ENCODE data around the gene SETDB2.

Gene SETDB2

DNA sequence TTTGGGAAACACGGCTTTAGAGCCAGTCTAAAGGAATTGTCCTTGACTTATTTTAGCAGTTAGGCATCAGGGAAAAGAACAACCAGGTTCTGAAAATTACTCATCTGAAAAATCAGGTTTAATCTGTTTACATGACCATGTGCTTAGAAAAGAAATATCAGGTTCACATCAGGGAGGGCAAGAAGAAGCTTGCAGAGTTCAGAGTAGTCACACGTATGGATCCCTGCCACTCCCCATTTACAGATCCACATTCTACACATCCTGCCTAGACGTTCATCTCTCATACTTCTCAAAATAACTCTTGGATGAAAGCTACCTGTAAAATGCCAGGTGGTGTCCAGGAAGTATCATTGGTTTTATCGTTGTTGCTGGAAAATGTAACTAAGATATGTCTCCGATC is 37.7 kb downstream of the SETDB2 start:
- DNase-seq = no peak

DNA sequence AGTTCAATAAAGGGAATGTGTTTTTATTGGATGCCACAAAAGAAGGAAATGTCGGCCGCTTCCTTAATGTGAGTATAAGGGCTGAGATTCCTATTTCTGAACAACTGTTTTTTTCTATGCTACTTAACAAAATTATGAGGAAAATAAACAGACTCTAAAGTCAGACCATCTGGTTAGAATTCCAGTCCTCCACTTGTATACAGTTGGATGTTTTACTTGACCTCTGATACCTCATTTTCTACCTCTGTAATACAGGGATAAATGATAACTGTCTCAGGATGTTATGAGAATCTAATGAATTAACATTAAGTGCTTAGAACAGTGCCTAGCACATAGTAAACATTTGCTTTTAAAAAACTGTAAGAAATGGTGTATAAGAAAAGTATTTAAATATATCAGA is 44.5 kb downstream of the SETDB2 start:
- no peak for DNase-seq

DNA sequence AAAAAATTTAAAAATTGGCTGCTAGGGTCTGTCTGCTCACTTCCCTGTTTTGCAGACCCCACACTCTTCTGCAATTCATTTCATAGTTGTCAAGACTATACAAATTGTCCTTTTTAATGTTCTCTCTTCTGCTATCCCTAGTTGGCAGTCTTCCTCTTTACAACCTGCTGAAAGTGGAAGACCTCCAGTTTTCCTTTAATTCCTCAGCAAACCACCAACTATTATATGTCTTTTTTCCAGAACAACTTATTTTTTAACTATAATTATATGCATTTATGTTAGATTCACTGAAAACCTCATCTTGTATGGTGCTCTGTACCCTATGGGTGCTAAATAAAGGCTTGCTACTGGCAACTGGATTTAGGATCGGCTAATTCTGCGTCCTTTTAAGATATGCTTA is 50.6 kb downstream of the SETDB2 start:
- DNase-seq = no peak

DNA sequence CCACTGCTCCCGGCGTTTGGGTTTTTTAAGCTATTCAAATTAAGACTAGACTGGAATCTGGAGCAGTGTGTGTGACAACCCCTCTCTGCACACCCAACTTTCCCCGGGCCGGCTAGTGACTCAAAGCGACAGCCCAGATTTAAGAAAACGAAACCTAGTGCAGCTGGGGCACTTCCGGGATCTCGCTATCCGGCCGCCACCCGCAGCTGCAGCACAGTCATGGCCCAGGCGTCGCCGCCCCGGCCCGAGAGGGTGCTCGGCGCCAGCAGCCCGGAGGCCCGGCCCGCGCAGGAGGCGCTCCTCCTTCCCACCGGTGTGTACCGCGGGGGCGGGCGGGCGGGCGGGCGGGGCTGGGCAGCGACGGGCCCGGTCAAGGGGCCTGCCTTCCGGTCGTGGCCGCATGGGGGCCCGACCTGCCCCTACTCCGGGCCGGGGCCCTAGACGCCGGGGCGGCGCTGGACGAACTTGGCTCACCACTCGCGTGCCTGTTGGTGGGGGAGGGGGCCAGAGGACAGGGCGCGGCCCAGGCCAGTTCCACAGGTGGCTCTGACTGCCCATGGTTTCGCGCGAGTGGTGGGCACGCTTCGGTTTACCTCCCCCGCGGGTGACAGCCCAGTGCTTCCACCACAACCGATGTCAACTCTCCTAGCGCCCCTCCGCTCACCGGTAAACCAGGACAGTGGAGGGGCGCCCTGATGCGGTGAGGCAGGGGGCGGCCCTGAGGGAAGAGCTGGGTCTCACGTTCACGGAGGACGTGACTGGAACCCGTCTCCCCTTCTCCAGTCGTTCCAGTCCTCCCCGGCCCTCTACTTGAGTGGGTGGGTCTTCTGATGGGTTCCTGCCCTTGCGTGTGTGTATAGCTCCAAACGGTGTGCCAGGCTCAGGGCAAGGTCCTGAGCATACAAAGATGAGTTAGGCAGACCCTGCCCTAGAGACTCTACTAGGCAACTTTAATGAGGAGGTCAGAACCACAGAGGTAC is 52.0 kb downstream of the SETDB2 start, which contains the start of gene PHF11:
PHF11 (plus strand) TSS at position 171 of the 980 bp plus-strand sequence; CDS start at position 220, 49 bp downstream.
- DNase-seq = peak; percentile 86

DNA sequence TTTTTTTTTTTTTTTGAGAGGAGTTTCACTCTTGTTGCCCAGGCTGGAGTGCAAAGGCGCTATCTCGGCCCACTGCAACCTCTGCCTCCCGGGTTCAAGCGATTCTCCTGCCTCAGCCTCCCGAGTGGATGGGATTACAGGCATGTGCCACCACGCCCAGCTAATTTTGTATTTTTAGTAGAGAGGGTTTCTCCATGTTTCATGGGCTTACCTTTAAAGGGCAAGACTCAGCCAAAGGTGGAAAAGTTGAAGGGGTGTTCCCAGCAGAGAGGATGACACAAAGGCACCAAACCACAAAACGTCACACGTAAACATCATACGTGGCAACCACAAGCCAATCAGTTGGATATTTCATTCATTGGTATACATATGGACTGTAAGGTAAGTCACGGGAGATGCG is 52.8 kb downstream of the SETDB2 start:
- DNase-seq = peak; percentile 75

DNA sequence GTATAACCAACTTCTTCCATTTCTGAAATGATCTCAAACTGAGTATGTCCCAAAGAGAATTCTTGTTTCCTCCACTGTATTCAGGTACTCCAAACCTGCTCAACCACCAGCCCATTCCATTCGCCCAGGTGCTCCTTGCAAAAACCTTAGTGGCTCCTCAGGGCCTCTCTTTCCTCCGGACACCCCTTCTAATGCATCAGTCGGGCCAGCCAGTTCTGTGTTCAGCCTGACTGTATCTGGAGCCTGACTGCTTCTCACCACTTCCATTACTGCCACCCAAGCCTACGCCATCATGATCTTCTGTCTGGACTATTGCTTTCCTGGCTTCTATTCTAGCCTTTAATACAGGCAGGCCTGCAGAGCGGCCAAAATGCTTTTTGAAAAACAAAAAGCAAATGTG is 53.2 kb downstream of the SETDB2 start:
- no peak for DNase-seq

DNA sequence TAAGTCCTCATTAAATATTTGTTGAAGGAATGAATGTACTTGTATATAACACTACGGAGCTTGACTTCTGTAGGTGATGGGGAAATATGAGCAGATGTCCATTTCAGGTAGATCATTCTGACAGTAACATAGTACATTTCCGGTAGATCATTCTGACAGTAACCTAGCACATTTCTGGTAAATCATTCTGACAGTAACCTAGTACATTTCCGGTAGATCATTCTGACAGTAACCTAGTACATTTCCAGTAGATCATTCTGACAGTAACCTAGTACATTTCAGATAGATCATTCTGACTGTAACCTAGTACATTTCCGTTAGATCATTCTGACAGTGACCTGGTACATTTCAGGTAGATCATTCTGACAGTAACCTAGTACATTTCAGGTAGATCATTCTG is 54.1 kb downstream of the SETDB2 start:
- peak; percentile 22 for DNase-seq

DNA sequence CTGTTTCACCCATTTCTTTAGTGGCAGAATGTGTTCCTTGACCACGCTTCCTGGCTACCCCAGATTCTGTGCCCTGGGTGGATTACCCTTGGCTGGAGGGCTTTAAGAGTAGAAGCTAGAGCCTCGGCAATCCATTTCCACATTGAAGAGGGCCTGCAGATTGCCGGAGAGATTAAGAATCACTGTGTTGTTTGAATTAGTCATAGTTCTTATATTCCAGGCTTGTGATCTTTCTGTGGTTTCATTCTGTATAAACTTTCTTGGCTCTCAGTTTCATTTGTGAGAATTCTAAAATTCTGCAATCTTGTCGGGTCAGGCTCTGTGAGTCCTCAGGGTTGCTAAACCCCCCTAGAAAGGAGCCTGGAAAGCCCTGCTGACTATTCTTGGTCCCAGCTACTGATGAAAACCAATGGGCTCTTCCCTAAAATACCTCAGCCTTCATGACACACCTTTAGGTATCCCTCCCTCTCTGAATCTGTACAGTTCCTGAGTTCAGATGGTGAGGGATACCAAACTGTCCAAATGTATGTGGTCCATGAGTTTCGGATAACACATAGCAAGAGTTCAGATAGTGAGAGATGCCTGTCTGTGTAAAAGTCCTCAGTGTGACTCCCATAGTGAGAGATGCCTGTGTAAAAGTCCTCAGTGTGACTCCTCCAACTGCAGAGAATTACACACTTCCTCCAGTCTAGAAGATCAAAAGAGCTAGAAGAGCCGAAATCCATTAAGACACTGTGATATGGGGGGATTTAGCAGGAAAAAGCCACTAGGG is 56.0 kb downstream of the SETDB2 start:
- DNase-seq = no peak

DNA sequence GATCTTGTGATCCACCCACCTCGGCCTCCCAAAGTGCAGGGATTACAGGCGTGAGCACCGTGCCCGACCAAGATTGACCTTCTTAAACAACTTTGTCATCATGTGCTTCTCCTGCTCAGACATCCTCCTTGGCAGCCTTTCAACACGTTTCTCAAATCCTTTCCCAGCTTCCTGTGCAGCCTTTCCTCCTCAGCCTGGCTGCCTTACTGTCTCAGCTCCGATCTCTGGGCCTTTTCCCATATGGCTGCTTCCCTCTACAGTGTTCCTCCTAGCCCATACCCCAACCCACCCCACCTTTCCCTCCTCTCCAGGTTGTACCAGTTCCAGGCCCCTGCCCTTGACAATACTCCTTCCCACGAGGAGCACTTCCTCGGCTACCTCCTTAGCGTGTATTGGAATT is 58.9 kb downstream of the SETDB2 start:
- no peak for DNase-seq

DNA sequence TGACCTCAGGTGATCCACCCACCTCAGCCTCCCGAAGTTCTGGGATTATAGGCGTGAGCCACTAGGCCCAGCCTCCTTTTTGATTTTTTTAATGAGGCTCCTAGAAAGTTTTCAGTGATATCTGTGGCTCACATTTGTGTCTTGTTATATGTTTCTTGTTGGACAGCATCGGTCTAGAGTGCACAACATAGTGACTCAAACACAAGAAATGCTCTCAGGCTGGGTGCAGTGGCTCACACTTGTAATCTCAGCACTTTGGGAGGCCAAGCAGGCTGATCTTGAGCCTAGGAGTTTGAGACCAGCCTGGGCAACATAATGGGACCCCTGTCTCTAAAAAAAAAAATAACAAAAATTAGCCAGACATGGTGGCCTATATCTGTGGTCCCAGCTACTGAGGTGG is 59.9 kb downstream of the SETDB2 start:
- DNase-seq = no peak

DNA sequence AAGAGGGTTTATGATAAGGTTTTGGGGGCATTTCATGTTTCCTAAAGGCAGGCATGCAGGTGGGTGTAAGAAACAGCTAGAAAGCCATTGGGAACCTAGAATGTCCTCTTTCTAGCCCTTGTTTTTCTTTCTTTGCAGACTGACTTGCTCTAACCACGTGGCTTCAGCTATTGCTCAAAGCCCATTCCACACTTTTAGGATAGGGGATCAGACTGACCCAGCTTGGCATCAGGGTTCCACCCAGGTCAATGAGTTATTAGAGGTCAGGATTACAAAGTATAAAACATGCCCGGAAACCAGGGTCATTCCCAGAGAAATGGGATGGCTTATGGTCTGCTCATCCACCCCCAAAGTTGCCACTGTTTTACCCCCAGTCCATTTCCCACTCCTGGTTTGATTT is 68.5 kb downstream of the SETDB2 start:
- DNase-seq = no peak

DNA sequence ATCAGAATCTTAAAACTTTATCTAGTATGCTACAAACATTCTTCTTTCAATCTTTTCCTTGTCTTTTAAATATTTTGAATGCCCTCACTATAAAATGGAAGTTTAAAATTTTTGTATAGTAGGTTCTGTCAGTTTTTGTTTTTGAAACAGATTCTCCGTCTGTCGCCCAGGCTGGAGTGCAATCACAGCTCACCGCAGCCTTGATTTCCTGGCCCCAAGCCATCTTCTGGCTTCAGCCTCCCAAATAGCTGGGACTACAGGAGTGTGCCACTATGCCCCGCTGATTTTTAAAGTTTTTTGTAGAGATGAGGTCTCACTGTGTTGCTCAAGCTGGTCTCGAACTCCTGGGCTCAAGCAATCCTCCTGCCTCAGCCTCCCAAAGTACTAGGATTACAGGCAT is 72.4 kb downstream of the SETDB2 start:
- DNase-seq = no peak

DNA sequence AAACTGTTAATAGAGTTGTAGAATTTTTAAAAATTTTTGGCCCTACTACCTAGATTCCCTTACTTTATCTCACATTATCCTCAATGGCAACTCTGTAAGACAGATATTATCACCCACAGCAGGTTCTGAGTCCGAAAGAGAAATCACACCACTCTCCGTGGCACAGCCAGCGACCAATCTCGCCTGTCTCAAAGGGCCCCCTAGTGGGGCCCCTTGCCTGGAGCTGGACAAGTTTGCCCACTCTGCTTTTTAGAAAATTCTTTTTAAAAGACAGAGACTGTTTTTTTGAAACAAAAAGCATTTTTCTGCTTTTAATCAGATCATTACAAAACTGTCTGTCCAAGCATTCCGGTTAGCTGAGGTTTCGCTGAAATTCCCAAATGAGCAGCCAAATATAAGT is 73.4 kb downstream of the SETDB2 start:
- no peak for DNase-seq

DNA sequence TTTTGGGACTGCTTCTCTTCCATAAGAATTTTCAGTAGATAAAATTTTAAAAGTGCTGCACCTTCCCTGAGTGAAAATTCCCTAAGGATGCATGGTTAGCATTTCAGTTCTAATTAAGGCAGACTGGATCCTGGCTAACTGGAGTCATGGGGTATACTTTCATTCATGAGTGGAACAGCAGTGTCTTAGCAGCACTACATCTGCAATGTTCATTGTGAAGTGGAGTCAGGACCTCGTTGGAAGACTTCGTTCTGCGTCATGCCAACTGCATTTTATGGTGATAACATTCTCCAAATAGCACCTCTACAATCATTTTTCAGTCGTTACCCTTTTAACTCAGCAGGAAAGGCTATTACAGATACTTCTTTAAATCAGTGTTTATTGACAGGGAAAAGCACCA is 77.2 kb downstream of the SETDB2 start:
- DNase-seq = no peak

DNA sequence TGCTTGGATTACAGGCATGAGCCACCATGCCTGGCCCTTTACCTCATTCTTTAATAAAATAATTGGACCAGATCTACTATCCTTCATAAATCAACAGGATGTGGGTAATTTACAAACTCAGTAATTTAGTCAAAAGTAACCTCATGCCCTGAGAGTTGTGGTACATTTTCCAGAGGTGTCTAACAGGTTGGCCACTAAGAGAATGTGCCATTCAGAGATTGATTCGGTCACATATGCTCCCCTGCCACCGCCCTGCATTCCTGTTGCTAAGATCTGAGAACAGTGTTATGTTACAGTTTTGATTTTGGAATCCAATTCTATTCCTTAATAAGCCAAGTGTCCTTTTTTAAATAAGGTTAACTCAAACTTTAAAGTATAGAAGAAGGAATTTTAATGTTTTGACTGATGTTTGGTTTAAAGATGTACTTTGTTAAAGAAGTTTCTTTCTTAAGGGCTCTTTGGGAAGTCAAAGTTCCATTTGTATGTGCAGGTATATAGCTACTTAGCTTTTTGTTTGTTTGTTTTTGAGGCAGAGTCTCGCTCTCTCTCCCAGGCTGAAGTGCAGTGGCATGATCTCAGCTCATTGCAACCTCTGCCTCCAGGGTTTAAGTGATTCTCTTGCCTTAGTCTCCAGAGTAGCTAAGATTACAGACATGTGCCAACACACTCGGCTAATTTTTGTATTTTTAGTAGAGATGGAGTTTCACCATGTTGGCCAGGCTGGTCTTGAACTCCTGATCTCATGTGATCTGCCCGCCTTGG is 80.8 kb downstream of the SETDB2 start:
- DNase-seq = no peak

DNA sequence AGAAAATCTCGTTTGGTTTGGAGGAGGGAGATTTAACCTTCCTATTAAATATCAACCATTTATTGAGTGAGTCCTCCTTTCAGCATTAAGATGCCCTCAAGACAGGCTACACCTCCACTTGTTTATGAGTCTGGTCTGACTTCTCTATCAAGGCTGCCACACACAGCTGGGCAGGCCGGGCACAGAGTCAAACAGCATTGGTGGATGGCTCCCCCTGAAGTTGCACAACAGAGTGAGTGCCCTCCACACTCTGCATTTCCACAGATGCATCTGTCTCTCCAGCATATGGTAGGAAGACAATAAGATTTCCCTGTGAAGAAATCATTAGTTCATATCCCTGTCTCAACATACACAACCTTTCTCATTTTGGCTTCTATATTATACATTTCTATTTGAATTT is 83.0 kb downstream of the SETDB2 start:
- DNase-seq = no peak

DNA sequence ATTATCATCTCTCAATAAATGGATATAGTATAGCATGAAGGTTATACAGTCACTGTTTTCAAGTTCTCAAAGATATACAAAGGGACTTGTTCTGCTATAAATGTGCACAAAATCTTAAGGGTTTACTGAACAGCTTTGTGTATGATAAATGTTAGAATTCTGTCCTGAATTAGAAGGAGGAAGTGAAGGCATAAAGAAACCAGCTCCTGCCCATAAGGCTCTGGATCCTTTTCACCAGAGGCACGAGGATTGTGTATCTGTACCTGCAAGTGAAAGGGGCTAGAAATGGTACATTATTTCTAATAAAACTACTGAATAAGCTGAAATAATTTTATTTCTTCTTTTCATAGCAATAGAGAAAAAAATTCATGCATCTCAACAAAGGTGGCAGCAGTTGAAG is 84.1 kb downstream of the SETDB2 start:
- no peak for DNase-seq

DNA sequence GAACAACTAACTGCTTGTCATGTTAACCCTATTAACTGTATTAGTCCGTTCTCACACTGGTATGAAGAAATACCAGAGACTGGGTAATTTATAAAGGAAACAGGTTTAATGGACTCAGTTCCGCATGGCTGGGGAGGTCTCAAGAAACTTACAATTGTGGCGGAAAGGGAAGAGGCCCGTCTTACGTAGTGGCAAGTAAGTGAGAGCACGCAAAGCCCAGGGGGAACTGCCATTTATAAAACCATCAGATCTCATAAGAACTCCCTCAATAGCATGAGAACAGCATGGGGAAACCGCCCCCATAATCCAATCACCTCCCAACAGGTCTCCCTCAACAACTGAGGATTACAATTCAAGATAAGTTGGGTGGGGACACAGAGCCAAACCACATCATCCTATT is 86.4 kb downstream of the SETDB2 start:
- no peak for DNase-seq

DNA sequence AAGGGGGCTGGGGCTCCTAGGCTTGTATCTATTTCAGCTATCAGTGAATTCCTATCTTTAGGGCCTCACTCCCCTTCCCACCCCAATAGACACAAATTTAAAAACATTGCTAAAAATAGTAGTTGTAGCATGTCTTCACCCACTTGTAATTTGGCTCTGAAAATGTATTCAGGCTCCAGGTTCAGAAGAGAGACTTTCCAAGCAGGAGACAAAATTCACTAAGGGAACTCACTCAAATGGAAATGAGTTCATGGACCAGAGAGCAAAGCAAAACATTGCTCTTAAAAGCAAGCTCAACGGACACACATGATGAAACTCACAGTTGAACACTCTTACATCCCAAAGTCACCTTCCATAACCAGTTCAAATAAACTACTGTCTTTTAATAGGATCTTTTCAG is 88.5 kb downstream of the SETDB2 start:
- DNase-seq = no peak

DNA sequence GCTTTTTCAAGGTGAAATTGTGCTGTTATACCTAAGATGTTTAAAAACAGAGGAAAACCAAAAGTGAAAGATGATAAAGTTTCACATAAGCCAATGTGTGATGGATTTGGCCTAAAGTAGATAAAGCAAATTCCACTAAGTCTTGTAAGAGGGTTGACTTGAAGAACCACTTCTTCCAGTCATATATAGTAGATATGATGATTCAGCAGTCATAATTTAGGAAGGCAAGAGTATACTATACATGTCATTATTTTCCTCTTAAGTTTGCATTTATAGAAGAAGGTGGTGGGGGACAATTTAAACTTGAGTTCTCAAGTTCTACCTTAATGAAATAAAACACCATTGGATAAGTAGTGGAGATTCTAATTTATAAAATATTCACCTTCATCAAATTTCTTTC is 88.9 kb downstream of the SETDB2 start:
- DNase-seq = no peak

DNA sequence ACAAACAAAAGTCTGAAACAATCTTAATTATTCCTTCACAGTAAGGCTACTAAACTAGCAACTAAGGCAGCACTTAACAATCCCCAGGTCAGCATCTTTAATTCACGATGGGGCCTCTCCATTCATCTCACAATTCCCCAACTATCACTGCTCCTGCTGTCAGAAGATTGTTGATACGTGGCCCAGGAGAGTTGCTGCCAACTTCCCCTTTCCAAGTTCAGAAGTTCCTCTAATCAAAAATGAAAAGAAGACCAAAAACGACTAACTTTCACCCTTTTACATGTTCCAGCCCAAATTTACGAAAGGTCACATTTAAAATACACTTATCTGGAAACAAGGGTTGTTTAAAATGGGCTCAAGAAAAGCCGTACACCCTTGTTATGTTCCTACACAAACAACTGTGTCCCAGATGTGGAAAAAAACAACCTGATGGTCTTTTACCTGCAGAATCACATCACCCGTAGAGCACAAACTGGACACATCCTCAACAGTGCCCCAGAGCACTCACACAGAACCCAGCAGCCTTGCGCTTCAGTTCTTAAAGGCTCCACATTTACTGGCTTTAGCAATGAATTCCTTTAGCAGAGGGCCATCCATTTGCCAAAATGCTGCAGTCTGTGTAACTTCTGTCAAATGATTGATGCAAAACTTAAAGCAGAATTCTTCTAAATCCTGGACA is 89.7 kb downstream of the SETDB2 start:
- no peak for DNase-seq

DNA sequence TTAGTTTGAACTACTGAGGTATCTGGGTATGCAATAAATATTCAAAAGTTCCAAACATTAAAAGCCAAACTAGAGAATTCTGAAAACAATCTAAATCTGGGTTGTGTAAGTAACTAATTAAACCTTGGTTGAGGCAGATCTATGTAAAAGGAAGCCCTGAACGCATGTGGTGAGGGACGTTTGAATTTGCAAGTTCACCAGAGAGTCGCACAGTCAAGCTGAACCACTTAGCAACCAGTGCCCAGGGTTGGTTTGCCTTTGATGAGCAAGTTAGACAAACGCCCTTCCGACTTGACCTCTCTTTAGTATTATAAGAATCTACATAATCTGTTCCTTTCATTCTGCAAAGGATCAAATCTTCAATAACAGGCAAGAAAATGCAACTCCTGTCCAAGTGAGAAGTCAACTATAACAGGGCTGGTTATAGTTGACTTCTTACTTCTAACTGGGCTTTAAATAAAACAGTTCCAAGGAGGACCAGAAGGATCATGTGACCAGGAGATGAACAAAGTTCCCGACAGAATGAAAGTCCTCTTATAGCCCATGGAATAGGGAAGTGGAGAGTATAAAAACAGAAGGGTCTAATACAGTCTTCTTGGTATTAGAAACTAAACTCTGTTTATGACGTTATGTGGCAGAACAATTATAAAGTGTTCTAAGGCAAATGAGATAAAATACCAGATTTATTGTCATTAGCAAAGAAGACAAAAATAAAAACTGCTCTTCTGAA is 92.2 kb downstream of the SETDB2 start:
- DNase-seq = no peak

Measured in central memory CD4-positive, alpha-beta T cell (primary cell).